Inflammatory macrophage treated with lipopolysaccharide for 1 hour (primary cell): ENCODE measurements around the gene SSBP4.

Experiments
- DNase-seq, 2 donors: peaks; one replicate each; pipeline ENCODE4 v3.0.0-alpha.2; 2020 to 2022

SSBP4 gene

DNA sequence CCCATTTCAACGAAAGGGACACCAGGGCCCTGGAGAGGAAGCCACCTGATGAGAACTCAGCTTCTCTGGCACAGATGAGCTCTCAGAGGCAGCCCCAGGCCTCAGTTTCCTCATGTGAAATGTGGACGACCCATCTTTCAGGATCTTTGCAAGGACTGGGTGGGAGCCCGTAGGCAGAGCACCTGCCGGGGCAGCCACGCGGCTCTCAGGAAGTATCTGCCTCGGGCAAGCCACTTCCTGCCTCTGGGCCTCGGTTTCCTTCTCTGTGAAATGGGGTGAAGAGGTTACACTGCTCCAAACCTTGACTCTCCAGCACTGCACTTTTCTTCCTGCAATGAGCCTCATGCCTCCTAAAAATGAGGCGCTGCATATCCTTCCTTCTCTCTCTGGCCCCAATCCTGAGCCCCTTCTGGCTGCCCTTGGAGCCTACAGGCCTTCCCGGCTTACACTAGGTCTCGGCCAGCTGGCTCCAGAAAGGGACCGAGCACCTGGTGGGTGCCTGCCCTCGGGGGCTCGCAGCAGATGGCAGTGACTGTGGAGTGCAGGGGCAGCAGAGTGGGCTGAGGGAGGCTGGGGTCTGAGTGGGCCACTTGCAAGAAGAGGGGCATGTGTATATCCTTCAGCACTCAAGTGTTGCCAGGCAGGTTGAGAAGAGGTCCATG lies 3.5 kb downstream of the SSBP4 start:
- DNase-seq = no peak

DNA sequence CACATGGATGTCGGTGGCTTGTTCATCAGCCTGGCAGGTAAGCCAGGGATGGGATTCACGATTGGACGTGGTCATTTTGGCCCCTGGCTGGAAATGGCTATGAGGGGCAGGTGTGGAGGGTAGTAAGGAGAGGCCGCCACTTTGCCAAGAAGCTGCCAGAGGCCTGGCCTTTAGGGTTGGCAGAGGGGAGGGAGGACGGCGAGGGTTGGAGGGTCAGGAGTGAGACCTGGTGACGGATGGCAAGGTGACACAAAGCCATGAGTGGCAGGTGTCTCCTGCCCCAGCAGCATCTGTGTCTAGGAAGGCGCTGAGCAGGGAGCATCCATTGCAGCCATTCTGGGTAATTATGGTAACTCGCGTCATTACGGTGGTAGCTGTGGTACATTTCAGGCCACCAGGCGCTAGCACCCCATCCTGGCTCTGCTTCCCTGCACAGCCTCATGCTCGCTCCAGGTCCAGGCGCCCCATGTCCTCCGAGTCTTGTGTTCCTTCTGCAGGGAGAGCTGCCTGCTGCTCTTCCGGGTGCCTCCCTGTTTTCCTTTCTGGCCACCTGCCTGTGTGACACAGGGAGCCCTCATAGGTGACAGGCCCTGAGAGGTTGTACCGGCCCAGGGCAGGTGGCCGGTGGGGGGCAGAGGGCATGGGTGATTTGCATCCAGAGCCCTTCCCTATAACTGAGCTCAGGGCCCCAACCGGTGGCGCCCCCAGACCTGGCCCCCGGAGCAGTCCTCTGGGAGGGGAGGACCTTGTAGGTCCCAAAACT lies 4.2 kb downstream of the SSBP4 start:
- DNase-seq = no peak

DNA sequence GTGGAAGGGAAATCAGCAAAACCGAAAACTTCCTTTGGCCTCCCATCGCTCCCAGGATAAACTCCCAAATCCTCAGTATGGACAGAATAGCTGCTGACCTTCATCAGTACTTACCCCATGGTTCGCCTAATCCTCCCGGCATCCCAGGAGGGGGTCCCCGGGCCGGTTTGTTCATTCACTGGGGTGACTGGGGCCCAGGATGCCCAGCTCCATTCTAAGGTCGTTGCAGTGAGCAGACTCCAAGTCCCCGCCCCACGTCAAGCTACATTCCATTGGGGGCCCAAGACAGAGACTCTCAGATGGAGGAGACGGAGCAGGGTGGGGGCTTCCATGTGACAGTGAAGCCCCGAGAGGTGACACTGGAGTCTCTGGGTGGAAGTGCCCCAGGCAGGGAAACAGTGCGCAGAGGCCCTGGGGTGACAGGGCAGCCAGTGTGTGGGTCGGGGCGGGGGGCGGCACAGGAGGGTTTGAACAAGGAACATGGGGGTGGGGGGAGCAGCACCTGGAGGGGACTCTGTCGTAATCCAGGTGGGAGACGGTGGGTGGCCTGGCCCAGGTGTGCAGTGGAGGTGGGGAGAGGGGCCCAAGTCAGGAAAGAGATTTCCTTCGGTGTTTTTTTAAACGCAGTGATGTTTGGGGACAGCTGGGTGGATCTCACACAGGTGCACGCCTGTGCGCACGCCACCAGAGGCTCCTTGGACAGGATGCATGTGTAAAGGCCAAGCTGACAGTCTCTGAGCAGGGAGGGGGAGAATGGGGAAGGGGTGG lies 5.1 kb downstream of the SSBP4 start:
- no peak for DNase-seq

DNA sequence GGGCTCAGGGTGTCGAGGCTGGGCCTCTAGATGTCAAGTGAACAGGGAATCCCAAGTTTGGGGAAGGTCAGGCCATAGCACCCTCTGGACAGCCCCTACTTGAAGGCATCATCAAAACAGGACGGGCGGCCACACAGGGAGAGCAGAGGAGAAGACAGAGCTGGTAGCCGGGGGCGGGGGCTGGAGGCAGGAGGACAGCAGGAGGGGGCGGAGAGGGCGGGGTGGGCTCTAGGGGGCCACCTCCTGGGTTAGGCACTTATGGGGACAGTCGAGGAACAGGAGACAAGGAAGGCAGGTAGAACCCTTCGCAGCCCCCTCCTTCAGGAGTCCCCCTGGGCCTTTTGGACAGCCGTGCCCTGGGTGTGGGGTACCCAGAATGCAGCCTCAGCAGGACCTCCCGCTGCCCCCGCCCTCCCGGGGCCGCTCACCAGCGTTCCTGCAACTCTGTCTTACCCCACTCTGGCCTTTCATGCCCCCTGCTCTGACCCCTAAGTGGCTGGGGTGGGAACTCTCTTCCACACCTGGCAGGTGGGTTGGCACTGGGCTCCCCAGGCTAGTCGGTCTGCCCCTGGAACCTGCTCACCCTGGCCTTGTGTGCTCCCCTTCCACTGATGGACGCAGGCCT lies 5.8 kb downstream of the SSBP4 start:
- DNase-seq = no peak

DNA sequence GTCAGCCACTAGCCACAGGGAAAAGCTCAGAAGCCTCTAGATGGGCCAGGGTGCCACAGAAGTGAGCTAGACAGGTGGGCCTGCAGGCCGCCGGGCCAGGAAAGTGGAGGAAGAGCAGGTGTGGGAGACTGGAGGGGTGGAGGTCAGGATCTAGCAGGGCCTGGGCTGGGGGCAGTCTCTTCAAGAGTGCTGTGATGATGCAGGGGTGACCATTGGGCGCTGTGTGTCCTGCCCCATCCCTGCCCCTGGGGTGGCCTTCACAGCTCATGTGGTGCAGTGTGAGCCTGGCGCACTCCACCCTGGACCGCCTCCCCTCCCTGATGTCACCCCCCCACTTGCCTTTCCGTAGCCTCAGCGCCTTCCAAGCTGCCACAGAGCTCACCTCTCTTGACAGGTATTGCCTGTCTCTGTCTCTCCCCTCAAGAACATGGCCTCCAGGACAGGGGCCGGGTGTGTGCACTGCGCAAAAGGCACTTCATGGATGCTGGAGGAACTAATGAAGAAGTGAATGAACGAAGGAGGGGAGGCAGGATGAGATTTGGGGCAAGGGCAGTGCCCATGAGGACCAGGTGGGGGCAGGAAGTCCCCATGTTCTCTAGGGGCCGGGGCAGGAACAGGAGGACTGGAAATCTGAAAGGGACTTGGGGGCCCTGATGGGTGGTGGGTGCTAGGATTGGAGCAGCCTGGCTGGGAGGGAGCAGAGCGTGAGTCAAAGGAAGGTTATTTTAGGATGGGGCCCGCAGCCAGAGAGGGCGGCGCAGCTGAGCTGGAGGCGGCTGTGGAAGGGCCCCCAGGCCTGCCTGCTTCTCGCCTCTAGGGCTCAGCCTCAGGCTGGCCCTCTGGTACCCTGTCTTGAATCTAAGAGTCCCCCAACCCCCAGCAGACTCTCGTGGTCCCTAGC lies 6.6 kb downstream of the SSBP4 start:
- DNase-seq = no peak

DNA sequence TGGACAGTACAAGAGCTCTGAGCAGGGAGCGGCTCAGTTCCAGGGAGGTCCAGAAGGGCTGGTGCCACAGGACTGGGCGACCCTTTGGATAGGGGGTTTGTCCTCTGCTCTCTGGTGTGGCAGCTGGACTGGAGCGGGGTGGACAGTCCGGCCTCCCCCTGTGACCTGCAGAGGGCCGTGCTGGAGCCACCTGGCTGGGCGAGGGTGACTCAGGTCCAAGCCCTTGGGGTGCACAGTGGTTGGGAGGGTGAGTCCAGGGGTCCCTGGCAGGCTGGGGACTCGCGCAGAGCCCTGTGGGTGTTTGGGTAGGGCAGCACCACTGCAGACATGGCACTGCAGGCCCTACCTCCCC lies 7.2 kb downstream of the SSBP4 start:
- DNase-seq = no peak

DNA sequence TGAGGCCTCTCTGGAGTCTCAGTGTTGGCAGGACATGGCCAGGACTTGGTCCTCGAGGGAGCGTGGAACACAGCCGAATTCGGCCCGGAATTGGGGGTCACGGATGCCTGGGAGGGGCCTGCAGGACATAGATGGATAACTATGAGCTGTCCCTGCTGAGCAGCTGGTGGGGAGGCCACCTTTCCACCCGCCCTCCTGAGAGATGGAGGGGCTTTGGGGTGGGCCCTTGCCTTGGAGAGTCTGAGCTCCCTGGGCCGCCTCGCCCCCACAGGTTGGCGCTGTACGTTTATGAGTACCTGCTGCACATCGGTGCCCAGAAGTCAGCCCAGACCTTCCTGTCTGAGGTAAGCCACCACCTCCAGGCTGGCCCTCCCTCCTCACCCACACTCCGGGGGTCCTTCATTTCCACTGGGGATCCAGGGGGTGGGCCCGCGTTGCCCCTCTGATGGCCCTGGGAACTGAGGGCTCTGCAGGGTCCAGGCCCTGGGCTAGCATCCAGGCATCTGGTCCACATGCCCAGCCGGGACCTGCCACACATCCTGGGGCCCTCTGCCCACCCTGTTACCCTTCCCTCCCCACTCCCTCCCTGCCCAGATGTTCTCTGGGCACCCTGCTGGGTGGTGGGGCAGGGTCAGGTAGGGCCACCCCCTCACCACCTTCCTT lies 8.0 kb downstream of the SSBP4 start:
- DNase-seq = no peak

DNA sequence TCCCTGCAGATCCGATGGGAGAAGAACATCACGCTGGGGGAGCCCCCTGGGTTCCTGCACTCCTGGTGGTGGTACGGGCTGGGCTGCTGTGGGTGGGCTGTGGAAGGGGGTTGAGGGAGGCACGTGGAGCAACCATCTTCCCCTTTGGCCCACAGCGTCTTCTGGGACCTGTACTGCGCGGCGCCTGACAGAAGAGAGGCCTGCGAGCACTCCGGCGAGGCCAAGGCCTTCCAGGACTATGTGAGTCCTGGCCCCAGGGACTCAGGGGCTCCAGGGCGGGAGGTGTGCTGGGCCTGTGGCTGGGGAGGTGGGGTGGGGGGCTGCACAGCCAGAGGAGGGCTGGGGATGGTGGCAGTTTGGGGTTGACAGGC lies 8.5 kb downstream of the SSBP4 start:
- DNase-seq = no peak

DNA sequence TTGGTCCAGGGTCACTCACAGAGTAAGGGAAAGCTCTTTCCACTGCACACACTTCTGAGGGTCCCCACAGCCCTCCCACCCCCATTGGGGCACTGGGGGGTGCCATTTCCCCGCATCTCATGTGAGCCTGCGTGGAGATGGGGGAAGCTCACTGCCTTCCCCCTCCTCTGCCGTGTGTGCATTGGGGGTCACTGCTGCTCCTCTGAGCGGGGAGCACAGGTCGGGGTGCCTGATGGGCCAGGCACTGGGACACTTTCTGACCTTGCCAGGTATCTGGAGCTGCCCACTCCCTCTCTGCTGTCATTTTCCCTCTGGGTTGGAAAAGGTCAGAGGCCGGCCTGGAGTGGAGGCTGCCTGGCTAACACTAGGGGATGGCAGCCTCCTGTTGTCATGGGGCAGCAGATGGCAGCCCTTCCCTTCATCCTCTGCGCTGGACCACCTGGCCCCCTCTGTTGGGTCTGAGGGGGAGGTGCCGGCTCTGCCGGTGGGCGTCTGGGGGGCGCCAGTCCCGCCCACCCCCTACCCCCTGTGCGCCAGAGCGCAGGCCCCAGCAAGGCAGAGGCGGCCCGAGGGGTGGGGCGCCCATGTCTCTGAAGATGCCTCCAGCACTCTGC lies 9.1 kb downstream of the SSBP4 start:
- no peak for DNase-seq

DNA sequence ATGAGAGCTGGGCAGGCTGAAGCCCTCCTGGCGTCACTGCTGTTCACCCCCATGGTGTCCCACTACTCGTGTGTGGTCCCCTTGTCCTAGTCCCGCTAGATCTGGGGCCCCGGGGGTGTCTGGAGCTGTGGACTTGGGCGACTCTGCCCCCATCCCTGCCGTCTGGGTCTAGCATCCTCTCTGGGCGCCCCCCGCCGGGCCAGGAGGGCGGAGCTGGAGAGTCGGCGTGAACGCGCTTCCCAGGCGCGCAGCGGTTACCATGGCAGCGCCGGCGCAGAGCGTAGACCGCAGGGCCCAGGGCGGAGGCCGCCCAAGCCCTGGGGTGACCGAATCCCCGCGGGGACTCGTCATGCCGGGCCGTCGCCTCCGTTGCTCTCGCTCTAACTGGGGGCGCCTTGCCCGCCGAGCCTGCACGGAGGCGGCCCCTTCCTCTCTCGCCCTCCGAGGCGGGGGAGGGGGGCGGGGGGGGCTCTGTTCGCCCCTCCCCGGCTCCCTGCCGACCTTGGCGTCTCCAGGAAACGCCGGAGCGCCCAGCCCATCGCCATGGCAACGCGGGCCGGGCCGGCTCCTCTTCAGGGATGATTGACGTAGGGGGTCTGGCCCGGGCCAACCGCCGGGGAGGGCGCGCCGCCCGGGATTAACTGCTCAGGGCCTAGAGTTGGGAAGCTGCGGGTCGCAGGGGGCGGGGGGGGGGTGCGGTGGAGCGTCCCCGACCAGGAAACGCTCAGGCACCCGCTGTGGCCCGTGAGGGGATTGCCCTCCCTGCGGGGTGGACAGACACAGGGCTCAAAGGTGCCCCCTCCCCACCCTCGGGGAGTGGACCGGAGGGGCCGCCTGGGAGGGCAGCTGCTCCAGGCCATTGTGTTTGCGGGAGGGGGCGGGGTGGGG lies 9.8 kb downstream of the SSBP4 start:
- DNase-seq = peak; percentile 34 to 70

DNA sequence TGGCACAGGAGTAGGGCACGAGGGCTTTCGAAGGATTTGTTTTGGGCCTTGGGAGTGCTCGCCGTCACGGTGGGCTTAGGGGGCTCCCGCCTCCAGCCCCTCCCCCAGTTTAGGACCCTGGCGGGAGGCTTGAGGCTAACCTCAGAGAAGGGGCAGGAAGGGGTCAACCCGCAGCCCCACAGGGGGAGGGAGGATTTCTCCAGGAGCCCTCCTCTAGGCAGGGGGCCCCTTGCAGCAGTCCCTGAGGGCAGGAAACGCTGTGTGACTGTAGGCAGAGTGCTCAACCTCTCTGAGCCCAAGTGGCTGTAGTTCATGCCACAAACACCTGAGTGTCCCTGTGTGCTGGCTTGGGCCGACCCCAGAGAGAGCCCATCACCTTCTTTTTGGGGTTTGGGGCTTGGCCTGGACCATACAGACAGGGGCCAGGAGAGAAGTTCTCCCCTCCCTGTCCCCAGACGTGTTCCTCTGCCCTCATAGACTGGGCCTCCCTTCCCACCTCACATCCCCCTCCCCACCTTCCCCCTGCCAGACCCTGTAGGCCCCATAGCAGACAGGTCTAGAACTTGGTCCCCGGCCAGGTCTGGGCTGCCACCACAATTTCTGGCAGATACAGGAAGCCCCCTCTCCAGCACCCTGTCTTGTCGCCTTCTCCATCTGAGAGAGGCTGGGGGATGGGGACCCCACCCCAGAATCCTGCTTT lies 10.7 kb downstream of the SSBP4 start:
- no peak for DNase-seq

DNA sequence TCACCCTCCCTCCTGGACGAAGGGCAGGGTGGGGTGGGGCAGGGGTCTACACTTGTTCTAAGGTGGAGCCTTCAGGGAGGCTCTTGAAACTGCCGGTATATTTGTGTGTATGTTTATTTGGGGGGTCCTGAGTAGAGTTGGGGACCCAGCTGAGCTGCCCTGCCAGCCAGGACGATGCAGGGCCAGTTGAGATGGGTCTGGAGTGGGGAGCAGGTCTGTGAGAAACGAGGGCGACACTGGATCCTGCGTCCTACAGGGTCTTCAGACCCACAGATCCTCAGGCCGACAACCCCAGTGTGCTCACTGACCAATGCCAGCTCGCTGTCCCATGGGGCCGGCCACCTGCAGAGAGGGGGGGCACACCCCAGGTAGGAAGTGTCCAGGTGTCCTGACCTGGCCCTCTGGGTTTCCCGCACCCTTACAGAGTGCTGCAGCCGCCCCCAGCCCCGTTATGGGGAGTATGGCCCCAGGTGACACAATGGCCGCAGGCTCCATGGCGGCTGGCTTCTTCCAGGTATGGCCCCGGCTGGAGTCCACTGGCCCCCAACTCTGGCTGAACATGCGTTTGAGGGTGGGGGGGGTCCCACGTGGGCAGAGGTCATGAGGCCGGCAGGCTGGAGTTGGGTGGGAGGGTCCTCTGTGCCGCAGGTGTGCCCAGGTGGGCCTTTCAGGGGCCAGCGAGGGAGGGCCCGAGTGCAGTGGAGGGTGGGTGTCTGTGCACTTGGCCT lies 11.4 kb downstream of the SSBP4 start:
- no peak for DNase-seq

DNA sequence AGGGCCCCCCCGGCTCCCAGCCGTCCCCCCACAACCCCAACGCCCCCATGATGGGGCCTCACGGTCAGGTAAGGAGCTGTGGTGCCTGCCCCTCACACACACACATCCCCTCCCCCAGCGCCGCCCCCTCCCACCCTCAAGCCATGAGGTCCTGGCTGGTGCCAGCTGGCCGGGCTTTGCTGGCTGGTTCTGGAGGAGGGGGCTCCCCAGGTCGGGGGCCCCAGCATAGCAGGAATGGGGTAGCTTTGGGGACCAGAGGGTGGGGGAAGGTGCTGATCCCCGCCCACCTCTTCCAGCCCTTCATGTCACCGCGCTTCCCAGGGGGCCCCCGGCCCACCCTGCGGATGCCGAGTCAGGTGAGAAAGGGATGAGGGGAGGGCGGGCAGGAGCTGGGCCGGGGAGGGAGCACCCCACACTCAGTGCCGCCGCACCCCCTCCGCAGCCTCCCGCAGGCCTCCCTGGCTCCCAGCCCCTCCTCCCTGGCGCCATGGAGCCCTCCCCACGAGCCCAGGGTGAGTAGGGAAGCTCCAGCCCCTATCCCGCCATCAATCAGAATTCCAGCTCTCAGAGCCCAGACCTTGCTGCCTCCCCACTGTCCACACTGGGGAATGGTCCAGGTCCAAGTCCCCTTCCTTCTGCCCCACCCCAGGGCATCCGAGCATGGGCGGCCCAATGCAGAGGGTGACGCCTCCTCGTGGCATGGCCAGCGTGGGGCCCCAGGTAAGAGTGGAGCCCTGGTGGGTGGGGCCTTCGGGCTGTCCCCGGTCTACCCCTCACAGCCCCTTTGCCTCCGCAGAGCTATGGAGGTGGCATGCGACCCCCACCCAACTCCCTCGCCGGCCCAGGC lies 12.4 kb downstream of the SSBP4 start:
- no peak for DNase-seq

DNA sequence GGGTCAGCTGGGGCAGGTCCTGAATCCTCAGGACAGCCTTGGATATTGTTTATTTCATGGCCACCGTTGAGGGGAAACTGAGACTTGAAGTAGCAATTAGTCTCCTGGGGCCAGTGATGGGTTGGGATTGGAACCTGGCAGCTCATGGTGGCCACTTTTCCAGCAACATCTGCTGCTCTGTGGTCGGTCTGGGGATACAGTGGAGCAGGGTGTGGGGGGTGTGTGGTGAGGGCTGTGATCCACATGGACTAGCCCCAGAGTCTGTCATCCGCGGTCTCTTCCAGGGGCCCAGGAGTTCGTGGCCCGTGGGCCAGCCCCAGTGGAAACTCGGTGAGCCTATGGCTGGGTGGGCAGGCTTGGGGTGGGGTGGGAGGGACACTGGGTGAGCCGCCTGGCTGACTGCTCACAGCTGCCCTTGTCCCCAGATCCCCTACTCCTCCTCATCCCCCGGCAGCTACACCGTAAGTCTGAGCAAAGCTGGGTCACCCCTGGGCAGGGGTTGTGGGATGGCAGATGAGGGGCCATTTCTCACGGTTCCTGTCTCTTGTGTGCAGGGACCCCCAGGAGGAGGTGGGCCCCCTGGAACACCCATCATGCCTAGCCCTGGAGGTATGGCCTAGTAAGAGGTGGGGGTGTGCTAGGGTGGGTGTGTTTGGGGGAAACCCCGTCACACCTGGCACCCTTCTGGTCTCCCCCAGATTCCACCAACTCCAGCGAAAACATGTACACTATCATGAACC lies 13.2 kb downstream of the SSBP4 start:
- DNase-seq = no peak

DNA sequence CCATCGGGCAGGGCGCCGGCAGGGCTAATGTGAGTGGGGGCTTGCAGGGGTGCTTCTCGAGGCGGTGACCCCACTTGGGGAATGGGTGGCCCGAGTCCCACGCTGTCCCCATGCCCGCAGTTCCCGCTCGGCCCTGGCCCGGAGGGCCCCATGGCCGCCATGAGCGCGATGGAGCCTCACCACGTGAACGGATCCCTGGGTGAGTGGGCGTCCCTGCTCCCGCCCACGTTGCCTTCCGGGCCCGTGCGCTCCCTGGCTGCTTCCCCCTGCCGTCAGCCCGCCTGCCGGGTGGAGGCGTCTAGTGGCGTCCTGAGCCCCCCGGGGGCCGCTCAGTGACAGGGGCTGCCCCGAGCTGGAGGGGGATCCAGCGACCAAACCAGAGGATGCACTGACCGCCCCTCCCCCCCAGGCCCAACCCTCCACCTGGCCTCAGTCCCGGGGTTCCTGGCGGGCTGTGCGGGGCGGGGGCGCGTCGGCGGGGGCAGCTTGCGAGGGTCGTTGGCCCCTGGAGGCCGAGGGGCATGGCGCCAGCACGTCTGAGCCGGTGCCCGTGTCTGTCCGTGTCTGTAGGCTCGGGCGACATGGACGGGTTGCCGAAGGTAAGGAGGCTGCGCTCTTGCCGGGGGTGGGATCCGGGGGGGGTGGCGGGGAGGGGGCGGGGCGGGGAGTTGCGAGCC lies 14.0 kb downstream of the SSBP4 start:
- peak; percentile 20 to 27 for DNase-seq

DNA sequence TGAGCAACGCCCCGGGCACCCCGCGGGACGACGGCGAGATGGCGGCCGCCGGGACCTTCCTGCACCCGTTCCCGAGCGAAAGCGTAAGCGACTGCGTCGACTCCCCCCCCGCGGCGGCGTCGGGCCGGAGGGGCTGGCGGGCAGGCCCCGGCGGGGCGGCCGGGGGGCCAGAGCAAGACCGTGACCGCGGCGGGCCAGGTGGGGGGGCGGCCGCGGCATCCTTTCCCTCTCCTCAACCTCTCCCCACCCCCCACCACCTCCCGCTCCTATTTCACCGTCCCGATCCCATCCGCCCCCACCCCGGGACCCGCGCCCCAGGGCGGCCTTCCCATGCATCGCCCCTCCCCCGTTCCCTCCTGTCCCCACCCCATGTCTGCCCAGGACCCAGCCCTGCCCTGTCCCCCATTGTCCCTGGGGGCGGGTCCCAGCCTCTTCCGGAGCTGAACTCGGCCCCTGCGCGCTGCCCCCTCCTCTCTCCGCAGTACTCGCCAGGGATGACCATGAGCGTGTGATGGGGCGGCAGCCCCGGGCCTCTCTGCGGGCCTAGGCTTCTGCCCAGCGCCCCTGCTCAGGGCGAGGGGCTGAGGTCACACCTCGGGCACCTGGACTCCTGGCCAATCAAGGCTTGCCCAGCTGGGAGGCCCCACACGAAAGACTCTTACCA lies 14.7 kb downstream of the SSBP4 start:
- DNase-seq = no peak
